KBM-7 (cell line): ENCODE data around the gene MEFV.
"Not testable (repeated sequence)": the region's sequence is repeated elsewhere in the genome, so short reads cannot be mapped to it uniquely, and the experiment has no call there.

ENCODE experiments used
- DNase-seq: peaks from one replicate; pipeline ENCODE4 v3.0.0-alpha.2; 2015
- in situ Hi-C: fragments of 300-500 bp; cut with MboI; formaldehyde crosslinking; loops from 2 replicates; pipeline ENCODE4 v1.14.3; 2020; ENCODE audit warnings: low sequenced_read_pairs, low pct_unique_long_range_greater_than_20kb, mixed read lengths

Gene MEFV

GRCh38 chr16:3235856-3236669, 20.4 kb downstream of the MEFV start:
- no peak for DNase-seq
- in situ Hi-C loops, result no loop called here

GRCh38 chr16:3234857-3235561, 21.4 kb downstream of the MEFV start, which contains the start of gene ZNF200:
ZNF200 (minus strand) TSS chr16:3235158; CDS start chr16:3233755, 1,403 bp downstream.
- in situ Hi-C loops, result no loop called here
- DNase-seq, result peak; percentile 96

- DNase-seq, result no peak
- in situ Hi-C loops, result no loop called here
Observed at GRCh38 chr16:3234543-3234856, 21.9 kb downstream of the MEFV start.

GRCh38 chr16:3223913-3224515, 32.4 kb downstream of the MEFV start:
- peak; percentile 20 for DNase-seq
- in situ Hi-C loops, result no loop called here

GRCh38 chr16:3220839-3221238, 35.6 kb downstream of the MEFV start:
- in situ Hi-C loops, result no loop called here
- DNase-seq, result no peak

- in situ Hi-C loops, result no loop called here
- DNase-seq, result no peak
Observed at GRCh38 chr16:3216263-3216640, 40.2 kb downstream of the MEFV start.

- DNase-seq, result no peak
- in situ Hi-C loops, result no loop called here
Observed at GRCh38 chr16:3215601-3216262, 40.7 kb downstream of the MEFV start.

GRCh38 chr16:3214904-3215600, 41.4 kb downstream of the MEFV start:
- in situ Hi-C loops, result no loop called here
- peak; percentile 35 for DNase-seq

- in situ Hi-C loops, result no loop called here
- DNase-seq, result no peak
Observed at GRCh38 chr16:3212567-3212966, 43.9 kb downstream of the MEFV start.

- DNase-seq, result no peak
- in situ Hi-C loops, result no loop called here
Observed at GRCh38 chr16:3212006-3212405, 44.4 kb downstream of the MEFV start.

GRCh38 chr16:3207086-3207953, 49.1 kb downstream of the MEFV start:
- in situ Hi-C loops, result no loop called here
- no peak for DNase-seq

- in situ Hi-C loops, DNase-seq: not testable (repeated sequence)
Observed at GRCh38 chr16:3205939-3206338, 50.5 kb downstream of the MEFV start.

GRCh38 chr16:3202903-3203539, 53.4 kb downstream of the MEFV start:
- no peak for DNase-seq
- in situ Hi-C loops, result no loop called here

- in situ Hi-C loops, result no loop called here
- DNase-seq, result no peak
Observed at GRCh38 chr16:3198334-3199072, 57.9 kb downstream of the MEFV start.

- in situ Hi-C loops, DNase-seq: not testable (repeated sequence)
Observed at GRCh38 chr16:3197694-3198333, 58.6 kb downstream of the MEFV start.

- no peak for DNase-seq
- in situ Hi-C loops, result no loop called here
Observed at GRCh38 chr16:3195975-3196374, 60.5 kb downstream of the MEFV start.

- no peak for DNase-seq
- in situ Hi-C loops, result no loop called here
Observed at GRCh38 chr16:3194792-3195191, 61.6 kb downstream of the MEFV start.
